Measurements from ENCODE around the gene POLR1G. TPM values are rescaled to one million over a fixed set of nuclear protein-coding genes. Genes with fewer than 3 reads are reported as not detected.

Gene POLR1G
- 1 to 10 TPM; 1.3 to 9.1 (median 4.2) TPM for total RNA-seq

- H3K4me3 ChIP-seq (replicated peaks in 1 of 3): peak within 1 kb of the TSS; percentile 19 to 92 (median 84)
- H3K27ac ChIP-seq: peak within 1 kb of the TSS; percentile 74 to 97 (median 96)
- no peaks in the 10 kb centered on the region for H3K9me3 ChIP-seq
- peak in 3 of 6 experiments; percentile 17 to 56 (median 33) for TF ChIP-seq CTCF (IDR thresholded peaks at IDR 0.05)
- no peak for TF ChIP-seq POLR2A (IDR thresholded peaks at IDR 0.05)
- intact Hi-C loops (cut with DNase I): loop anchor here (10.0 kb wide), 1 partner anchor 152 kb away; the partner anchor contains the start of gene MARK4
- no peaks in the 10 kb centered on the region for H3K27me3 ChIP-seq
- WGBS, 2 donors: 0 to 1% methylated on average over 46 to 51 of the region's 51 CpGs
- DNase-seq: peak; percentile 75 to 78
- peaks cover 21 to 31% of the 10 kb centered on the region in 2 donors for H3K4me1 ChIP-seq
- H3K36me3 ChIP-seq: no peaks in the 10 kb centered on the region
Observed at GRCh38 chr19:45406226-45407090, at the start of gene POLR1G. POLR1G (plus strand) TSS chr19:45406644; CDS start chr19:45406697, 53 bp downstream.

- peaks cover 0 to 4% of the 10 kb centered on the region in 2 donors for H3K36me3 ChIP-seq
- H3K9me3 ChIP-seq: no peaks in the 10 kb centered on the region
- intact Hi-C loops (cut with DNase I): no loop called here
- TF ChIP-seq CTCF (IDR thresholded peaks at IDR 0.05) (no peak), POLR2A (IDR thresholded peaks at IDR 0.05) (no peak)
- H3K27ac ChIP-seq: no peak overlapping the region
- no peaks in the 10 kb centered on the region for H3K4me1 ChIP-seq
- H3K4me3 ChIP-seq (replicated peaks in 1 of 3): no peak overlapping the region
- DNase-seq: no peak
- 90 to 92% methylated on average over 19 to 20 of the region's 20 CpGs for WGBS, 2 donors
- H3K27me3 ChIP-seq: no peaks in the 10 kb centered on the region
Observed at GRCh38 chr19:45356760-45357444, 49.5 kb upstream of the POLR1G start.

GRCh38 chr19:45357445-45357783, 49.0 kb upstream of the POLR1G start:
- Histone ChIP-seq H3K4me3 (replicated peaks in 1 of 3) (no peak overlapping the region), H3K4me1 (no peaks in the 10 kb centered on the region), H3K36me3 (no peaks in the 10 kb centered on the region), H3K9me3 (no peaks in the 10 kb centered on the region), H3K27me3 (no peaks in the 10 kb centered on the region), H3K27ac (no peak overlapping the region)
- whole genome bisulfite sequencing, 2 donors: 88 to 95% methylated on average over 11 of the region's 11 CpGs
- TF ChIP-seq POLR2A (IDR thresholded peaks at IDR 0.05) (no peak), CTCF (IDR thresholded peaks at IDR 0.05) (no peak)
- intact Hi-C loops (cut with DNase I): no loop called here
- DNase-seq: no peak

- no peak overlapping the region for H3K4me3 ChIP-seq (replicated peaks in 1 of 3)
- 94 to 96% methylated on average over 4 to 12 of the region's 12 CpGs for WGBS, 2 donors
- H3K9me3 ChIP-seq: no peaks in the 10 kb centered on the region
- TF ChIP-seq POLR2A (IDR thresholded peaks at IDR 0.05): no peak
- TF ChIP-seq CTCF (IDR thresholded peaks at IDR 0.05): no peak
- DNase-seq: no peak
- no peaks in the 10 kb centered on the region for H3K27me3 ChIP-seq
- H3K27ac ChIP-seq: no peak overlapping the region
- no peaks in the 10 kb centered on the region for H3K4me1 ChIP-seq
- intact Hi-C loops (cut with DNase I): no loop called here
- H3K36me3 ChIP-seq: no peaks in the 10 kb centered on the region
Observed at GRCh38 chr19:45358213-45358792, 48.1 kb upstream of the POLR1G start.

All from thyroid gland (tissue), 4 donors.